GM12878 (cell line): Measurements from ENCODE around the gene SCNN1B. TPM values are rescaled to one million over a fixed set of nuclear protein-coding genes. Genes with fewer than 3 reads are reported as not detected.
A peak's percentile ranks its signal among the peaks of the same experiment; 100 is the strongest.

Experiments
- ATAC-seq: fragments of 200-7000 bp; cut with Tn5 transposase; 3 replicates; pipeline ENCODE4 v1.9.1; 2020; ENCODE audit warnings: mild to moderate bottlenecking, moderate library complexity
- BruUV-seq: library from RNA; stranded (reverse); fragments of 400-500 nt; replicated peaks from 2 replicates; lab custom pipeline; 2021; lab: Mats Ljungman, UMichigan
- CTCF ChIA-PET: fragments of 300-600 bp; sonication (Branson Sonifier 250); formaldehyde crosslinking; extraction: SDS; loops from one replicate; lab custom pipeline; 2021; ENCODE audit warnings: inconsistent platforms; lab: Yijun Ruan, JAX
- POLR2A ChIA-PET: fragments of 350-600 bp; formaldehyde crosslinking; extraction: SDS; loops from one replicate; lab custom pipeline; 2021; ENCODE audit warnings: inconsistent platforms; lab: Charles Lee
- RAD21 ChIA-PET: fragments of 300-600 bp; sonication (Branson Sonifier 250); formaldehyde crosslinking; loops from one replicate; lab custom pipeline; 2023; ENCODE audit warnings: antibody characterized with exemption; ENCODE audit not compliant: unreplicated experiment; lab: Charles Lee
- SMC1A ChIA-PET: fragments of 300-600 bp; sonication (Branson Sonifier 250); formaldehyde crosslinking; loops from one replicate; lab custom pipeline; 2023; ENCODE audit not compliant: unreplicated experiment, uncharacterized antibody; lab: Charles Lee
- DNase-seq: peaks from one replicate; pipeline ENCODE4 v3.0.0-alpha.2; 2011; ENCODE audit warnings: low read depth, low spot score
- FAIRE-seq: peaks from 3 replicates; lab custom pipeline; 2011; peaks lifted over from hg19 to GRCh38; lab: Jason Lieb, UNC
- H2AFZ ChIP-seq: 2 replicates; pipeline ENCODE4 v1.6.0; 2011; ENCODE audit warnings: low read depth, low read length, control low read depth; ENCODE audit not compliant: control insufficient read depth
- H3K27ac ChIP-seq: 2 replicates; pipeline ENCODE4 v1.5.1; 2011; ENCODE audit warnings: control low read depth; ENCODE audit not compliant: control insufficient read depth, insufficient read depth
- H3K27me3 ChIP-seq, 2 experiments: replicated peaks in 1 of 2; 2 replicates each; pipeline versions ENCODE4 v1.6.0 to v1.6.1; 2011; ENCODE audit warnings: low read length in 1 of 2; ENCODE audit not compliant: control insufficient read depth in 2 of 2, insufficient read depth in 2 of 2
- H3K36me3 ChIP-seq, 2 experiments: 2 replicates each; pipeline ENCODE4 v1.5.1; 2011; ENCODE audit warnings: low read length in 1 of 2; ENCODE audit not compliant: control insufficient read depth in 2 of 2, insufficient read depth in 2 of 2
- H3K4me1 ChIP-seq: 2 replicates; pipeline ENCODE4 v1.6.1; 2011; ENCODE audit warnings: mild to moderate bottlenecking, low read length, moderate library complexity, mixed read lengths; ENCODE audit not compliant: control insufficient read depth, insufficient read depth
- H3K4me2 ChIP-seq: 2 replicates; pipeline ENCODE4 v1.6.0; 2011; ENCODE audit warnings: control low read depth; ENCODE audit not compliant: control insufficient read depth, insufficient read depth
- H3K4me3 ChIP-seq: fragments of 200-600 bp; sonication (generic); 2 replicates; pipeline ENCODE4 v1.5.1; 2016
- H3K79me2 ChIP-seq: 2 replicates; pipeline ENCODE4 v1.6.0; 2011; ENCODE audit warnings: low read length; ENCODE audit not compliant: control insufficient read depth, insufficient read depth
- H3K9ac ChIP-seq: 2 replicates; pipeline ENCODE4 v1.8.0; 2011; ENCODE audit warnings: low read length, control low read depth, mixed read lengths; ENCODE audit not compliant: control insufficient read depth, insufficient read depth
- H3K9me3 ChIP-seq: replicated peaks from 3 replicates; pipeline ENCODE4 v1.5.1; 2011; ENCODE audit warnings: mild to moderate bottlenecking, low read length; ENCODE audit not compliant: control insufficient read depth, insufficient read depth
- H4K20me1 ChIP-seq: 2 replicates; pipeline ENCODE4 v1.6.0; 2011; ENCODE audit not compliant: control insufficient read depth, insufficient read depth
- ATF7 ChIP-seq: fragments of 450-650 bp; IDR thresholded peaks from 2 replicates; pipeline ENCODE4 v1.6.1; 2016; ENCODE audit warnings: low read depth, mild to moderate bottlenecking
- LARP7 ChIP-seq: fragments of 450-650 bp; IDR thresholded peaks from 2 replicates; pipeline ENCODE4 v1.6.1; 2017; ENCODE audit warnings: mild to moderate bottlenecking
- RUNX3 ChIP-seq: IDR thresholded peaks from 2 replicates; pipeline ENCODE4 v1.6.1; 2012; ENCODE audit warnings: low read length, inconsistent platforms
- TBL1XR1 ChIP-seq: IDR thresholded peaks from 2 replicates; pipeline ENCODE4 v1.6.1; 2012; ENCODE audit warnings: low read depth, low read length, improper control_type of control experiment
- WGBS: methylation state at CpG from one replicate; pipeline ENCODE4 v1.1.6; 2016; ENCODE audit warnings: low lambda C conversion rate; ENCODE audit not compliant: insufficient replicate concordance, insufficient coverage; ENCODE audit errors: missing lambda C conversion rate; 5-methylcytosine and 5-hydroxymethylcytosine counted together
- in situ Hi-C: fragments of 300-500 bp; cut with MboI; formaldehyde crosslinking; loops from 9 replicates; pipeline ENCODE4 v1.14.3; 2018; ENCODE audit warnings: mixed read lengths
- intact Hi-C: fragments of 100-400 bp; cut with micrococcal nuclease; formaldehyde crosslinking; loops from one replicate; pipeline ENCODE4 v1.14.2; 2022; ENCODE audit not compliant: unreplicated experiment
- polyA plus RNA-seq, 11 experiments: library from polyadenylated mRNA; depleted of rRNA in 4 of 11; unstranded in 6 of 11; stranded (reverse) in 5 of 11; fragments of >200 nt; fragmentation: Nextera tagmentation in 4 of 11; fragmentation: Illumina TruSeq in 1 of 11; extraction: Ambion mirVana in 4 of 11; extraction: Trizol in 1 of 11; gene quantifications; 1 replicate in 1 of 11; 2 replicates in 10 of 11; pipeline versions ENCODE4 v1.2.1 to v1.2.3, GENCODE V29; 2011 to 2016; ENCODE audit warnings: inconsistent platforms in 2 of 11, missing spikeins in 2 of 11, low read depth in 1 of 11
- total RNA-seq, 4 experiments: library from RNA; depleted of rRNA in 3 of 4; stranded (reverse); fragments of >200 nt in 3 of 4; fragmentation: Illumina TruSeq in 1 of 4; extraction: Trizol in 1 of 4; gene quantifications; 2 replicates each; pipeline versions ENCODE4 v1.2.1 to v1.2.3, GENCODE V29; 2013 to 2021
- TF ChIP-seq, protein P1 (sequence below): fragments of 450-650 bp; IDR thresholded peaks from 2 replicates; pipeline ENCODE4 v1.6.1; 2017; ENCODE audit warnings: antibody characterized with exemption, mild to moderate bottlenecking, moderate library complexity
- TF ChIP-seq, protein P2 (sequence below): IDR thresholded peaks from 2 replicates; pipeline ENCODE4 v1.6.1; 2012; ENCODE audit warnings: mild to moderate bottlenecking, low read depth, low read length
- TF ChIP-seq, protein P3 (sequence below): IDR thresholded peaks from 2 replicates; pipeline ENCODE4 v1.6.1; 2012; ENCODE audit warnings: improper control_type of control experiment, low read depth, low read length; ENCODE audit not compliant: insufficient replicate concordance

SCNN1B gene
- total and polyA plus RNA-seq, 10 of the 15 experiments (the other 5 are each of a cell fraction or from before 2014, with no cell fraction given): 0.28 to 1.5 (median 0.64) TPM

DNA sequence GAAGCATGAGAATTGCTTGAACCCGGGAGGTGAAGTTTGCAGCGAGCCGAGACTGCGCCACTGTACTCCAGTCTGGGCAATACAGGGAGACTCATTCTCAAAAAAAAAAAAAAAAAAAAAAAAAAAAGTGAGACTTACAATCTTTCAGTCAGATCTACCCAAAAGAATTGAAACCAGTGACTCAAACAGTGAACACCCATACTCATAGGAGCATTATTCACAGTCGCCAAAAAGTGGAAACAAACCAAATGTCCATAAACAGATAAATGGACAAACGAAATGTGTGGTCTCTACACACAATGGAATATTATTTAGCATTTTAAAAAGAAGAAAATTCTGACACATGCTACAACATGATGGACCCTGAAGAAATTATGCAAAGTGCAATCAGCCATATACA lies 9.1 kb upstream of the SCNN1B start:
- intact Hi-C loops: loop anchor here (5.0 kb wide), 2 partner anchors 111 to 214 kb away; partner anchors contain the start of gene SCNN1G
- Histone ChIP-seq H3K27ac (no peak overlapping the region), H3K4me3 (0 out of 2 replicates have a peak overlapping the region, but pooled peaks have one; percentile 15), H3K4me1 (peaks cover 15% of the 10 kb centered on the region), H3K79me2 (no peaks in the 10 kb centered on the region), H3K27me3 (no peaks in the 10 kb centered on the region), H4K20me1 (no peaks in the 10 kb centered on the region), H3K9ac (no peak overlapping the region), H3K4me2 (peak overlapping the region; percentile 30; the same call in 1 of the 2 replicates), H3K9me3 (peaks cover 10% of the 10 kb centered on the region; the same call in 2 of the 3 replicates), H2AFZ (no peak overlapping the region), H3K36me3 (no peaks in the 10 kb centered on the region)
- BruUV-seq: no TSS peak
- SMC1A ChIA-PET: interaction anchor here (0.7 to 6.3 kb wide), 5 partner anchors 13 to 141 kb away, joined by 3 to 59 read pairs (median 3); no protein-coding TSS in a partner anchor
- POLR2A ChIA-PET: interaction anchor here (1.2 kb wide), 1 partner anchor 44 kb away, joined by 3 read pairs; no protein-coding TSS in a partner anchor
- peak; percentile 77 for ATAC-seq
- RAD21 ChIA-PET: interaction anchor here (1.2 kb wide), 1 partner anchor 42 kb away, joined by 4 read pairs; no protein-coding TSS in a partner anchor
- CTCF ChIA-PET: interaction anchor here (7.2 kb wide), 1 partner anchor 141 kb away, joined by 83 read pairs; no protein-coding TSS in a partner anchor
- peak; percentile 79 for DNase-seq
- in situ Hi-C loops: no loop called here
- WGBS: 1% methylated on average over 6 of the region's 6 CpGs
- peak; percentile 93 for FAIRE-seq
- TF ChIP-seq TBL1XR1 (0 out of 2 replicates have a peak, but pooled peaks have one; percentile 13), LARP7 (no peak), ATF7 (peak; percentile 77), RUNX3 (peak; percentile 71)
- TF ChIP-seq, protein P1, sequence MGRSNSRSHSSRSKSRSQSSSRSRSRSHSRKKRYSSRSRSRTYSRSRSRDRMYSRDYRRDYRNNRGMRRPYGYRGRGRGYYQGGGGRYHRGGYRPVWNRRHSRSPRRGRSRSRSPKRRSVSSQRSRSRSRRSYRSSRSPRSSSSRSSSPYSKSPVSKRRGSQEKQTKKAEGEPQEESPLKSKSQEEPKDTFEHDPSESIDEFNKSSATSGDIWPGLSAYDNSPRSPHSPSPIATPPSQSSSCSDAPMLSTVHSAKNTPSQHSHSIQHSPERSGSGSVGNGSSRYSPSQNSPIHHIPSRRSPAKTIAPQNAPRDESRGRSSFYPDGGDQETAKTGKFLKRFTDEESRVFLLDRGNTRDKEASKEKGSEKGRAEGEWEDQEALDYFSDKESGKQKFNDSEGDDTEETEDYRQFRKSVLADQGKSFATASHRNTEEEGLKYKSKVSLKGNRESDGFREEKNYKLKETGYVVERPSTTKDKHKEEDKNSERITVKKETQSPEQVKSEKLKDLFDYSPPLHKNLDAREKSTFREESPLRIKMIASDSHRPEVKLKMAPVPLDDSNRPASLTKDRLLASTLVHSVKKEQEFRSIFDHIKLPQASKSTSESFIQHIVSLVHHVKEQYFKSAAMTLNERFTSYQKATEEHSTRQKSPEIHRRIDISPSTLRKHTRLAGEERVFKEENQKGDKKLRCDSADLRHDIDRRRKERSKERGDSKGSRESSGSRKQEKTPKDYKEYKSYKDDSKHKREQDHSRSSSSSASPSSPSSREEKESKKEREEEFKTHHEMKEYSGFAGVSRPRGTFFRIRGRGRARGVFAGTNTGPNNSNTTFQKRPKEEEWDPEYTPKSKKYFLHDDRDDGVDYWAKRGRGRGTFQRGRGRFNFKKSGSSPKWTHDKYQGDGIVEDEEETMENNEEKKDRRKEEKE: no peak
- TF ChIP-seq, protein P2, sequence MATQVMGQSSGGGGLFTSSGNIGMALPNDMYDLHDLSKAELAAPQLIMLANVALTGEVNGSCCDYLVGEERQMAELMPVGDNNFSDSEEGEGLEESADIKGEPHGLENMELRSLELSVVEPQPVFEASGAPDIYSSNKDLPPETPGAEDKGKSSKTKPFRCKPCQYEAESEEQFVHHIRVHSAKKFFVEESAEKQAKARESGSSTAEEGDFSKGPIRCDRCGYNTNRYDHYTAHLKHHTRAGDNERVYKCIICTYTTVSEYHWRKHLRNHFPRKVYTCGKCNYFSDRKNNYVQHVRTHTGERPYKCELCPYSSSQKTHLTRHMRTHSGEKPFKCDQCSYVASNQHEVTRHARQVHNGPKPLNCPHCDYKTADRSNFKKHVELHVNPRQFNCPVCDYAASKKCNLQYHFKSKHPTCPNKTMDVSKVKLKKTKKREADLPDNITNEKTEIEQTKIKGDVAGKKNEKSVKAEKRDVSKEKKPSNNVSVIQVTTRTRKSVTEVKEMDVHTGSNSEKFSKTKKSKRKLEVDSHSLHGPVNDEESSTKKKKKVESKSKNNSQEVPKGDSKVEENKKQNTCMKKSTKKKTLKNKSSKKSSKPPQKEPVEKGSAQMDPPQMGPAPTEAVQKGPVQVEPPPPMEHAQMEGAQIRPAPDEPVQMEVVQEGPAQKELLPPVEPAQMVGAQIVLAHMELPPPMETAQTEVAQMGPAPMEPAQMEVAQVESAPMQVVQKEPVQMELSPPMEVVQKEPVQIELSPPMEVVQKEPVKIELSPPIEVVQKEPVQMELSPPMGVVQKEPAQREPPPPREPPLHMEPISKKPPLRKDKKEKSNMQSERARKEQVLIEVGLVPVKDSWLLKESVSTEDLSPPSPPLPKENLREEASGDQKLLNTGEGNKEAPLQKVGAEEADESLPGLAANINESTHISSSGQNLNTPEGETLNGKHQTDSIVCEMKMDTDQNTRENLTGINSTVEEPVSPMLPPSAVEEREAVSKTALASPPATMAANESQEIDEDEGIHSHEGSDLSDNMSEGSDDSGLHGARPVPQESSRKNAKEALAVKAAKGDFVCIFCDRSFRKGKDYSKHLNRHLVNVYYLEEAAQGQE: no peak
- TF ChIP-seq, protein P3, sequence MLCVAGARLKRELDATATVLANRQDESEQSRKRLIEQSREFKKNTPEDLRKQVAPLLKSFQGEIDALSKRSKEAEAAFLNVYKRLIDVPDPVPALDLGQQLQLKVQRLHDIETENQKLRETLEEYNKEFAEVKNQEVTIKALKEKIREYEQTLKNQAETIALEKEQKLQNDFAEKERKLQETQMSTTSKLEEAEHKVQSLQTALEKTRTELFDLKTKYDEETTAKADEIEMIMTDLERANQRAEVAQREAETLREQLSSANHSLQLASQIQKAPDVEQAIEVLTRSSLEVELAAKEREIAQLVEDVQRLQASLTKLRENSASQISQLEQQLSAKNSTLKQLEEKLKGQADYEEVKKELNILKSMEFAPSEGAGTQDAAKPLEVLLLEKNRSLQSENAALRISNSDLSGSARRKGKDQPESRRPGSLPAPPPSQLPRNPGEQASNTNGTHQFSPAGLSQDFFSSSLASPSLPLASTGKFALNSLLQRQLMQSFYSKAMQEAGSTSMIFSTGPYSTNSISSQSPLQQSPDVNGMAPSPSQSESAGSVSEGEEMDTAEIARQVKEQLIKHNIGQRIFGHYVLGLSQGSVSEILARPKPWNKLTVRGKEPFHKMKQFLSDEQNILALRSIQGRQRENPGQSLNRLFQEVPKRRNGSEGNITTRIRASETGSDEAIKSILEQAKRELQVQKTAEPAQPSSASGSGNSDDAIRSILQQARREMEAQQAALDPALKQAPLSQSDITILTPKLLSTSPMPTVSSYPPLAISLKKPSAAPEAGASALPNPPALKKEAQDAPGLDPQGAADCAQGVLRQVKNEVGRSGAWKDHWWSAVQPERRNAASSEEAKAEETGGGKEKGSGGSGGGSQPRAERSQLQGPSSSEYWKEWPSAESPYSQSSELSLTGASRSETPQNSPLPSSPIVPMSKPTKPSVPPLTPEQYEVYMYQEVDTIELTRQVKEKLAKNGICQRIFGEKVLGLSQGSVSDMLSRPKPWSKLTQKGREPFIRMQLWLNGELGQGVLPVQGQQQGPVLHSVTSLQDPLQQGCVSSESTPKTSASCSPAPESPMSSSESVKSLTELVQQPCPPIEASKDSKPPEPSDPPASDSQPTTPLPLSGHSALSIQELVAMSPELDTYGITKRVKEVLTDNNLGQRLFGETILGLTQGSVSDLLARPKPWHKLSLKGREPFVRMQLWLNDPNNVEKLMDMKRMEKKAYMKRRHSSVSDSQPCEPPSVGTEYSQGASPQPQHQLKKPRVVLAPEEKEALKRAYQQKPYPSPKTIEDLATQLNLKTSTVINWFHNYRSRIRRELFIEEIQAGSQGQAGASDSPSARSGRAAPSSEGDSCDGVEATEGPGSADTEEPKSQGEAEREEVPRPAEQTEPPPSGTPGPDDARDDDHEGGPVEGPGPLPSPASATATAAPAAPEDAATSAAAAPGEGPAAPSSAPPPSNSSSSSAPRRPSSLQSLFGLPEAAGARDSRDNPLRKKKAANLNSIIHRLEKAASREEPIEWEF: no peak
